ENCODE measurements around the gene PATJ. TPM values are rescaled to one million over a fixed set of nuclear protein-coding genes. Genes with fewer than 3 reads are reported as not detected.

PATJ gene
- total RNA-seq, 1 experiment from 2014 or later = 57.9 TPM

- TF ChIP-seq, protein P1, sequence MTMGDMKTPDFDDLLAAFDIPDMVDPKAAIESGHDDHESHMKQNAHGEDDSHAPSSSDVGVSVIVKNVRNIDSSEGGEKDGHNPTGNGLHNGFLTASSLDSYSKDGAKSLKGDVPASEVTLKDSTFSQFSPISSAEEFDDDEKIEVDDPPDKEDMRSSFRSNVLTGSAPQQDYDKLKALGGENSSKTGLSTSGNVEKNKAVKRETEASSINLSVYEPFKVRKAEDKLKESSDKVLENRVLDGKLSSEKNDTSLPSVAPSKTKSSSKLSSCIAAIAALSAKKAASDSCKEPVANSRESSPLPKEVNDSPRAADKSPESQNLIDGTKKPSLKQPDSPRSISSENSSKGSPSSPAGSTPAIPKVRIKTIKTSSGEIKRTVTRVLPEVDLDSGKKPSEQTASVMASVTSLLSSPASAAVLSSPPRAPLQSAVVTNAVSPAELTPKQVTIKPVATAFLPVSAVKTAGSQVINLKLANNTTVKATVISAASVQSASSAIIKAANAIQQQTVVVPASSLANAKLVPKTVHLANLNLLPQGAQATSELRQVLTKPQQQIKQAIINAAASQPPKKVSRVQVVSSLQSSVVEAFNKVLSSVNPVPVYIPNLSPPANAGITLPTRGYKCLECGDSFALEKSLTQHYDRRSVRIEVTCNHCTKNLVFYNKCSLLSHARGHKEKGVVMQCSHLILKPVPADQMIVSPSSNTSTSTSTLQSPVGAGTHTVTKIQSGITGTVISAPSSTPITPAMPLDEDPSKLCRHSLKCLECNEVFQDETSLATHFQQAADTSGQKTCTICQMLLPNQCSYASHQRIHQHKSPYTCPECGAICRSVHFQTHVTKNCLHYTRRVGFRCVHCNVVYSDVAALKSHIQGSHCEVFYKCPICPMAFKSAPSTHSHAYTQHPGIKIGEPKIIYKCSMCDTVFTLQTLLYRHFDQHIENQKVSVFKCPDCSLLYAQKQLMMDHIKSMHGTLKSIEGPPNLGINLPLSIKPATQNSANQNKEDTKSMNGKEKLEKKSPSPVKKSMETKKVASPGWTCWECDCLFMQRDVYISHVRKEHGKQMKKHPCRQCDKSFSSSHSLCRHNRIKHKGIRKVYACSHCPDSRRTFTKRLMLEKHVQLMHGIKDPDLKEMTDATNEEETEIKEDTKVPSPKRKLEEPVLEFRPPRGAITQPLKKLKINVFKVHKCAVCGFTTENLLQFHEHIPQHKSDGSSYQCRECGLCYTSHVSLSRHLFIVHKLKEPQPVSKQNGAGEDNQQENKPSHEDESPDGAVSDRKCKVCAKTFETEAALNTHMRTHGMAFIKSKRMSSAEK (CRISPR knock-in tag; IDR thresholded peaks at IDR 0.05; ENCODE audit: borderline replicate concordance) = peak; percentile 94
- no peak for TF ChIP-seq RELA (CRISPR knock-in tag; IDR thresholded peaks at IDR 0.05; ENCODE audit: borderline replicate concordance)
- no peak for TF ChIP-seq AFF4 (CRISPR knock-in tag; IDR thresholded peaks at IDR 0.05; ENCODE audit: borderline replicate concordance)
- no peak for TF ChIP-seq TP53 (CRISPR knock-in tag; IDR thresholded peaks at IDR 0.05)
- 0 out of 2 replicates have a peak, but pooled peaks have one; percentile 66 for TF ChIP-seq SMAD4 (CRISPR knock-in tag; IDR thresholded peaks at IDR 0.05)
- no peak for TF ChIP-seq ZNF263 (CRISPR knock-in tag; IDR thresholded peaks at IDR 0.05; ENCODE audit: low read depth)
- TF ChIP-seq, protein P2, sequence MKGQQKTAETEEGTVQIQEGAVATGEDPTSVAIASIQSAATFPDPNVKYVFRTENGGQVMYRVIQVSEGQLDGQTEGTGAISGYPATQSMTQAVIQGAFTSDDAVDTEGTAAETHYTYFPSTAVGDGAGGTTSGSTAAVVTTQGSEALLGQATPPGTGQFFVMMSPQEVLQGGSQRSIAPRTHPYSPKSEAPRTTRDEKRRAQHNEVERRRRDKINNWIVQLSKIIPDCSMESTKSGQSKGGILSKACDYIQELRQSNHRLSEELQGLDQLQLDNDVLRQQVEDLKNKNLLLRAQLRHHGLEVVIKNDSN (CRISPR knock-in tag; IDR thresholded peaks at IDR 0.05) = no peak
- TF ChIP-seq PRRX2 (CRISPR knock-in tag; IDR thresholded peaks at IDR 0.05) = peak; percentile 98
- TF ChIP-seq GABPB1 (CRISPR knock-in tag; IDR thresholded peaks at IDR 0.05) = no peak
- TF ChIP-seq CBFB (CRISPR knock-in tag; IDR thresholded peaks at IDR 0.05; ENCODE audit: low read depth) = no peak
- TF ChIP-seq ZNF671 (CRISPR knock-in tag; IDR thresholded peaks at IDR 0.05) = peak; percentile 93
- no peak; the same call in 1 of the 2 replicates for TF ChIP-seq ZNF317 (CRISPR knock-in tag; IDR thresholded peaks at IDR 0.05; ENCODE audit: borderline replicate concordance, low read depth)
- peak; percentile 28; the same call in 1 of the 2 replicates for TF ChIP-seq MXD4 (CRISPR knock-in tag; IDR thresholded peaks at IDR 0.05; ENCODE audit: borderline replicate concordance)
- peak; percentile 98 for TF ChIP-seq EMX1 (CRISPR knock-in tag; IDR thresholded peaks at IDR 0.05)
- TF ChIP-seq, protein P3, sequence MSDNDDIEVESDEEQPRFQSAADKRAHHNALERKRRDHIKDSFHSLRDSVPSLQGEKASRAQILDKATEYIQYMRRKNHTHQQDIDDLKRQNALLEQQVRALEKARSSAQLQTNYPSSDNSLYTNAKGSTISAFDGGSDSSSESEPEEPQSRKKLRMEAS (CRISPR knock-in tag; IDR thresholded peaks at IDR 0.05) = no peak
- 0 out of 2 replicates have a peak, but pooled peaks have one; percentile 16 for TF ChIP-seq JAZF1 (CRISPR knock-in tag; IDR thresholded peaks at IDR 0.05)
- peak; percentile 96 for TF ChIP-seq ERG (CRISPR knock-in tag; IDR thresholded peaks at IDR 0.05)
- TF ChIP-seq ZNF425 (CRISPR knock-in tag; conservative IDR thresholded peaks at IDR 0.05) = peak; percentile 90
- TF ChIP-seq HMGA2 (CRISPR knock-in tag; IDR thresholded peaks at IDR 0.05) = no peak
- TF ChIP-seq, protein P4, sequence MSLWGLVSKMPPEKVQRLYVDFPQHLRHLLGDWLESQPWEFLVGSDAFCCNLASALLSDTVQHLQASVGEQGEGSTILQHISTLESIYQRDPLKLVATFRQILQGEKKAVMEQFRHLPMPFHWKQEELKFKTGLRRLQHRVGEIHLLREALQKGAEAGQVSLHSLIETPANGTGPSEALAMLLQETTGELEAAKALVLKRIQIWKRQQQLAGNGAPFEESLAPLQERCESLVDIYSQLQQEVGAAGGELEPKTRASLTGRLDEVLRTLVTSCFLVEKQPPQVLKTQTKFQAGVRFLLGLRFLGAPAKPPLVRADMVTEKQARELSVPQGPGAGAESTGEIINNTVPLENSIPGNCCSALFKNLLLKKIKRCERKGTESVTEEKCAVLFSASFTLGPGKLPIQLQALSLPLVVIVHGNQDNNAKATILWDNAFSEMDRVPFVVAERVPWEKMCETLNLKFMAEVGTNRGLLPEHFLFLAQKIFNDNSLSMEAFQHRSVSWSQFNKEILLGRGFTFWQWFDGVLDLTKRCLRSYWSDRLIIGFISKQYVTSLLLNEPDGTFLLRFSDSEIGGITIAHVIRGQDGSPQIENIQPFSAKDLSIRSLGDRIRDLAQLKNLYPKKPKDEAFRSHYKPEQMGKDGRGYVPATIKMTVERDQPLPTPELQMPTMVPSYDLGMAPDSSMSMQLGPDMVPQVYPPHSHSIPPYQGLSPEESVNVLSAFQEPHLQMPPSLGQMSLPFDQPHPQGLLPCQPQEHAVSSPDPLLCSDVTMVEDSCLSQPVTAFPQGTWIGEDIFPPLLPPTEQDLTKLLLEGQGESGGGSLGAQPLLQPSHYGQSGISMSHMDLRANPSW (CRISPR knock-in tag; conservative IDR thresholded peaks at IDR 0.05; ENCODE audit: low read depth) = no peak
- TF ChIP-seq, protein P5, sequence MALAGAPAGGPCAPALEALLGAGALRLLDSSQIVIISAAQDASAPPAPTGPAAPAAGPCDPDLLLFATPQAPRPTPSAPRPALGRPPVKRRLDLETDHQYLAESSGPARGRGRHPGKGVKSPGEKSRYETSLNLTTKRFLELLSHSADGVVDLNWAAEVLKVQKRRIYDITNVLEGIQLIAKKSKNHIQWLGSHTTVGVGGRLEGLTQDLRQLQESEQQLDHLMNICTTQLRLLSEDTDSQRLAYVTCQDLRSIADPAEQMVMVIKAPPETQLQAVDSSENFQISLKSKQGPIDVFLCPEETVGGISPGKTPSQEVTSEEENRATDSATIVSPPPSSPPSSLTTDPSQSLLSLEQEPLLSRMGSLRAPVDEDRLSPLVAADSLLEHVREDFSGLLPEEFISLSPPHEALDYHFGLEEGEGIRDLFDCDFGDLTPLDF (CRISPR knock-in tag; IDR thresholded peaks at IDR 0.05) = no peak; the same call in 1 of the 2 replicates
Observed at GRCh38 chr1:62213075-62213914, 471.0 kb downstream of the PATJ start (continued).

All from WTC11 (cell line).